ENCODE data around the gene FOXI1.

The FOXI1 gene

DNA sequence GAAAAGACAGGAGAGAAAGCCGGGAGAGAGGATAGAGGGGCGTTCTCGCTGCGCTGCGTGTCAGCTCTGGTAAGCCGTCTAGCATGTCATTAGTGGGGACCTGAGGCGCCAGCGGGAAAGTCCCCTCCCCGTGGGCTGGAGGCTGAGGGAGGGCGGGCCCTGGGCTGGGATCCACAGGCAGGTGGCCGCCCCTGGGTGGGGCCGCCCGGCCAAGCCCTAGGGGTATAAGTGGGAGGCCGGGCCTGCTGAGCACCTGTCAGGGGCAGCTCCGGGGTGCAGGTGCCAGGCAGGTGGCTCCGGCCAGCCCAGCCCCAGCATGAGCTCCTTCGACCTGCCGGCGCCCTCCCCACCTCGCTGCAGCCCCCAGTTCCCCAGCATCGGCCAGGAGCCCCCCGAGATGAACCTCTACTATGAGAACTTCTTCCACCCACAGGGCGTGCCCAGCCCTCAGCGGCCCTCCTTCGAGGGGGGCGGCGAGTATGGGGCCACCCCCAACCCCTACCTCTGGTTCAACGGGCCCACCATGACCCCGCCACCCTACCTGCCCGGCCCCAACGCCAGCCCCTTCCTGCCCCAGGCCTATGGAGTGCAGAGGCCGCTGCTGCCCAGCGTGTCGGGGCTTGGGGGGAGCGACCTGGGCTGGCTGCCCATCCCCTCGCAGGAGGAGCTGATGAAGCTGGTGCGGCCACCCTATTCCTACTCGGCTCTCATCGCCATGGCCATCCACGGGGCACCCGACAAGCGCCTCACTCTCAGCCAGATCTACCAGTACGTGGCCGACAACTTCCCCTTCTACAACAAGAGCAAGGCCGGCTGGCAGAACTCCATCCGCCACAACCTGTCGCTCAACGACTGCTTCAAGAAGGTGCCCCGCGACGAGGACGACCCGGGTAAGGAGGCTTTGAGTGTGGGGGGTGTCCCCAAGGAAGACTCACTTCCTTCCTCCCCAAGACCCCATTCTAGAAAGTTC lies at the start of gene FOXI1:
FOXI1 (plus strand) TSS at position 256 of the 970 bp plus-strand sequence; CDS start at position 317, 61 bp downstream.
- Histone ChIP-seq H3K4me3 (no peak within 1 kb of the TSS), H3K9ac (ENCODE audit: insufficient read length) (no peak within 1 kb of the TSS), H3K36me3 (ENCODE audit: insufficient read depth, low read length) (no peaks in the 10 kb centered on the region), H3K27ac (no peak within 1 kb of the TSS), H3K9me3 (ENCODE audit: low read depth, low read length) (no peaks in the 10 kb centered on the region)
- no peak for TF ChIP-seq EZH2 (IDR thresholded peaks at IDR 0.05)
- no peak for TF ChIP-seq FOXP2 (optimal IDR thresholded peaks at IDR 0.05; ENCODE audit: control extremely low read depth, extremely low read length, insufficient read depth)
- TF ChIP-seq POLR2AphosphoS5 (IDR thresholded peaks at IDR 0.05; ENCODE audit: borderline replicate concordance, low read depth, low read length) = no peak
- no peak for DNase-seq (ENCODE audit: low read depth, low spot score)

DNA sequence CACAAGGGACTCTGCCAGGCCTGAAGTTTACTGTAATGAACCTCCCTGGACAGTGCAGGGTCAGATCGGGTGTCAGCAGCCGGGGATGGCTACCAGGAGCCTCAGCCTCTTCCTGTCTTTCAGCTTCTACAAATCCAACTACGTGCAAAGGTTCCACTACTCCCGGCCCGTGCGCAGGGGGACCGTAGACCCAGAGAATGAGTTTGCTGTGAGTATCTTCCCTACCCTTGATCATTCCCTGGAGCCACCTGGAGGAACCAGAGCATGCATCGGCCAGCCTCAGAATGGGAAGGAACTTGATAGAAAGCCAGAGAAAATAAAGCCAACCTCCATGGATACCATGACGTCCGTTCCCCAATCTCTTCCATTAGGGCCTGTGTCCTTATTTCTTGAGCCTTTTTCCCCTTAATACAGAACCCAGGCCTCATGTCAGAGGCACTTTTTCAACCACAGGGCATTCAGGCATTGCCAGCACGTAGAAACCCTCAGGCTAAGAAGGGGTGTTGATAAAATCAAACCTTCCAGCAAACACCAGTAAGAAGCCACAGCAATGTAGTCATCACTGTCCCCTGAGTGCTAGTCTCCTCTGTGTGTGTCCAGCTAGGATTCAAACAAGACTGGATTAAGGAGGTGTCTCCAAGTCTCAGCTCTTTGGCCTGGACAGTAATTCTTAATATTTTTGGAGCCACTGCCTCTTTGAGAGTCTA lies 49.0 kb upstream of the FOXI1 start:
- no peak overlapping the region for H3K9ac ChIP-seq (ENCODE audit: insufficient read length)
- TF ChIP-seq POLR2AphosphoS5 (IDR thresholded peaks at IDR 0.05; ENCODE audit: borderline replicate concordance, low read depth, low read length) = no peak
- no peak for TF ChIP-seq EZH2 (IDR thresholded peaks at IDR 0.05)
- TF ChIP-seq FOXP2 (optimal IDR thresholded peaks at IDR 0.05; ENCODE audit: control extremely low read depth, extremely low read length, insufficient read depth) = no peak
- DNase-seq (ENCODE audit: low read depth, low spot score) = no peak
- no peaks in the 10 kb centered on the region for H3K9me3 ChIP-seq (ENCODE audit: low read depth, low read length)
- no peak overlapping the region for H3K4me3 ChIP-seq
- H3K27ac ChIP-seq = no peak overlapping the region
- no peaks in the 10 kb centered on the region for H3K36me3 ChIP-seq (ENCODE audit: insufficient read depth, low read length)

DNA sequence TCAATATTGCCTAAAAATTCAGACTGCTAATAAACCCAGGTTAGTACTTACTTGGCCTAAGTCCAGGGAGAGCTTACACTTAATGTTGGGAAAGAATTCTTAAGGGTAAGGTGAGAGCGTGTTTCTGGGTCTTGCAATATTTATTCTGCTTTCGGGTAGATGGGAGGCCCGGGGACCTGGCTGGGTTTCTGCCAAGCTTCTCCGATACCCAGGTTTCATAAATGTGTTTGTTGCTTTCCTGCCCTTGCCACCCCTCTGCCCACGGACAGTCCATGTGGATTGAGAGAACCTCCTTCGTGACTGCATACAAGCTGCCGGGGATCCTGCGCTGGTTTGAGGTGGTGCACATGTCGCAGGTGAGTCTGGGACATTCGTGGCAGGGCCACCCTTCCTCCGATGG lies 48.4 kb upstream of the FOXI1 start:
- TF ChIP-seq POLR2AphosphoS5 (IDR thresholded peaks at IDR 0.05; ENCODE audit: borderline replicate concordance, low read depth, low read length) = no peak
- TF ChIP-seq FOXP2 (optimal IDR thresholded peaks at IDR 0.05; ENCODE audit: control extremely low read depth, extremely low read length, insufficient read depth) = no peak
- TF ChIP-seq EZH2 (IDR thresholded peaks at IDR 0.05) = no peak
- no peaks in the 10 kb centered on the region for H3K36me3 ChIP-seq (ENCODE audit: insufficient read depth, low read length)
- H3K27ac ChIP-seq = no peak overlapping the region

DNA sequence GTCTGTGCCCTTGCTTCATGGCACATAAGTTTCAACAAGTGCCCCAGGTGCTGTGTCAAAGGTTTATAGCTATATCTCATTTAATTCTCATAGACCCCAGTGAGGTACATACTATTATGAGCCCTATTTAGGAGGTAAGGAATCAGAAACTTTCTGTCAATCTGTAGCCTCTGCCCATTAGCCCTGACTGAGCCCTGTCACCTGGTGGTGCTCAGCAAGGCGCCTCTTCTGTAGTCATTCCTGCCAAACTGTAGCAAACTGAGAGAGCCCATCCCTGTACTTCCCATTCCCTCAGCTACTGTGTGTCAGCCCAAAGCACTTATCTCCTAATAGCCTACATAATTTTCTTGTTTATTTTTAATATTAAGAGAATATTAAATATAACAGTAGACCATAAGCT lies 46.5 kb upstream of the FOXI1 start:
- no peaks in the 10 kb centered on the region for H3K36me3 ChIP-seq (ENCODE audit: insufficient read depth, low read length)
- no peak for TF ChIP-seq POLR2AphosphoS5 (IDR thresholded peaks at IDR 0.05; ENCODE audit: borderline replicate concordance, low read depth, low read length)
- TF ChIP-seq EZH2 (IDR thresholded peaks at IDR 0.05) = no peak
- no peak for TF ChIP-seq FOXP2 (optimal IDR thresholded peaks at IDR 0.05; ENCODE audit: control extremely low read depth, extremely low read length, insufficient read depth)
- H3K27ac ChIP-seq = no peak overlapping the region
- no peaks in the 10 kb centered on the region for H3K9me3 ChIP-seq (ENCODE audit: low read depth, low read length)
- no peak overlapping the region for H3K9ac ChIP-seq (ENCODE audit: insufficient read length)
- no peak for DNase-seq (ENCODE audit: low read depth, low spot score)
- no peak overlapping the region for H3K4me3 ChIP-seq

More for the DNA sequence above, 48.4 kb upstream of the FOXI1 start:
- Histone ChIP-seq H3K9ac (ENCODE audit: insufficient read length) (no peak overlapping the region), H3K9me3 (ENCODE audit: low read depth, low read length) (no peaks in the 10 kb centered on the region), H3K4me3 (no peak overlapping the region)
- DNase-seq (ENCODE audit: low read depth, low spot score) = no peak

DNA sequence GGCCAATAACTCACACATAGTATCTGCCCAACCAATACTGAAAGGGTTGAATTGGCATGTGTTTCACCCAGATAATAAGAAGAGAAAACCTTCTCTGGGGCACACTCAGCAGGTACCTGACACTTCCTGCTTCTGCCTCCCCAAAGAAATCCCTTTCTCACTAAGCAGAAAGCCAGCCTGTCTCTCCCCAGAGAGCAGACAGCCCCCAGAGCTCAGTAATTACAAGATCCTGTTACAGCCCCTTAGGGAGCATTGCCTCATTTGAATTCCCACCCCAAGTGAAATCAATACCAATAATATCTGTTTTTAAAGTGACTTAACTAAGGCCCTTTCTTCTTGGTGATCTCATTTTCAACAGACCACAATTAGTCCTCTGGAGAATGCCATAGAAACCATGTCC lies 38.5 kb upstream of the FOXI1 start:
- H3K27ac ChIP-seq = no peak overlapping the region
- no peaks in the 10 kb centered on the region for H3K9me3 ChIP-seq (ENCODE audit: low read depth, low read length)
- no peak overlapping the region for H3K4me3 ChIP-seq
- H3K9ac ChIP-seq (ENCODE audit: insufficient read length) = no peak overlapping the region
- TF ChIP-seq POLR2AphosphoS5 (IDR thresholded peaks at IDR 0.05; ENCODE audit: borderline replicate concordance, low read depth, low read length) (no peak), EZH2 (IDR thresholded peaks at IDR 0.05) (no peak), FOXP2 (optimal IDR thresholded peaks at IDR 0.05; ENCODE audit: control extremely low read depth, extremely low read length, insufficient read depth) (no peak)
- no peak for DNase-seq (ENCODE audit: low read depth, low spot score)
- H3K36me3 ChIP-seq (ENCODE audit: insufficient read depth, low read length) = no peaks in the 10 kb centered on the region

DNA sequence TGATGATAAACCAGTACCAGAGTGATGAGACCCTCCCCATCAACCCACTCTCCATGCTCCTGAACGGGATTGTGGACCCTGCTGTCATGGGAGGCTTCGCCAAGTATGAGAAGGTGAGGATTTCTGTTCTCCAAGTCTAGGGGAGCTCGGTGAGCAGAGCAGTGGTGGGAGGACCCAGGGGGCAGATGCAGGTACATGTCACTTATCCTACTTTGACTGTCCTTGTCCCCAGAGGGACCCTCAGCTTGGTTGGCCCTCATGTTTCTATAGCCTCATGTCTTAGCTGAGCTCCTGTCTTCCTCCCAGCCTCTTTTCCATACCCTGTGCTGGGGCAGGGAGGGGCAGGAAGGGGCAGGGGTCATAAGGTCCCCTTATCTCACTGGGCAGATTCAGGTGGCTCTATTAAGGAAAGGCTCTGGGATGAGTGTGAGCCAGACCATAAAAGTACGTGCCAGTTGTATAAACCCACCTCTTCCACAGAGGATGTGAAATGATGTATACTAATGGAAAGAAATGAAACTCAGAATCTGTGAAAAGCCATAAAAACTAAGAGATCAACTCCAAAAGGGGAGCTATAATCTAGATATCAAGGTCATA lies 38.0 kb upstream of the FOXI1 start:
- no peak for DNase-seq (ENCODE audit: low read depth, low spot score)
- TF ChIP-seq EZH2 (IDR thresholded peaks at IDR 0.05) = no peak
- no peak for TF ChIP-seq FOXP2 (optimal IDR thresholded peaks at IDR 0.05; ENCODE audit: control extremely low read depth, extremely low read length, insufficient read depth)
- TF ChIP-seq POLR2AphosphoS5 (IDR thresholded peaks at IDR 0.05; ENCODE audit: borderline replicate concordance, low read depth, low read length) = no peak
- Histone ChIP-seq H3K4me3 (no peak overlapping the region), H3K9me3 (ENCODE audit: low read depth, low read length) (no peaks in the 10 kb centered on the region), H3K9ac (ENCODE audit: insufficient read length) (no peak overlapping the region), H3K36me3 (ENCODE audit: insufficient read depth, low read length) (no peaks in the 10 kb centered on the region), H3K27ac (no peak overlapping the region)

DNA sequence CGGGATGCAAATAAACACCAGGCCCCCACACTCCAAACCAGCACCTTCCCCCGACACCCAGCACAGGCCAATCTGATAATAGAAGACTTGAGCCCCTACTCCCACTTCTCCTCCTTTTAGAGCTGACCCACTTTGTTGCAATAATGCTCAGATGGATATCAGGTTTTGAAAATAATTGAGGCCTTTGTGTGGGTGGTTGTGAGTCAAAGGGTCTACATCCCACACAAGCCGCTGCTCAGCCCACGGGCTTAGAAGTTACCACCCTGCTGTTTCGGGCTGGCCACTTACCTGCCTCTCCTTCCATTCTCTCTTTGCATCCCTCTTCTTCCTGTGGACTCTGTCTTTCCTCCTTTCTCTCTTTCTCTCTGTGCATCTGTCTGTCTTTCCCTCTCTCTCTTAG lies 36.2 kb upstream of the FOXI1 start:
- no peak overlapping the region for H3K4me3 ChIP-seq
- DNase-seq (ENCODE audit: low read depth, low spot score) = no peak
- TF ChIP-seq EZH2 (IDR thresholded peaks at IDR 0.05) = no peak
- no peak for TF ChIP-seq POLR2AphosphoS5 (IDR thresholded peaks at IDR 0.05; ENCODE audit: borderline replicate concordance, low read depth, low read length)
- TF ChIP-seq FOXP2 (optimal IDR thresholded peaks at IDR 0.05; ENCODE audit: control extremely low read depth, extremely low read length, insufficient read depth) = no peak
- no peak overlapping the region for H3K9ac ChIP-seq (ENCODE audit: insufficient read length)
- H3K27ac ChIP-seq = no peak overlapping the region
- H3K36me3 ChIP-seq (ENCODE audit: insufficient read depth, low read length) = no peaks in the 10 kb centered on the region
- no peaks in the 10 kb centered on the region for H3K9me3 ChIP-seq (ENCODE audit: low read depth, low read length)

Data from SK-N-MC (cell line).